SIG-M5 treated with dmso at 0.1 percent for 504 hours (cell line): ENCODE results near the gene FARP2.
"Not testable (repeated sequence)": the region's sequence is repeated elsewhere in the genome, so short reads cannot be mapped to it uniquely, and the experiment has no call there.

Source experiments
- DNase-seq: peaks from one replicate; lab custom pipeline; 2025; ENCODE audit not compliant: unreplicated experiment; lab: John Stamatoyannopoulos, UW

FARP2 gene

DNA sequence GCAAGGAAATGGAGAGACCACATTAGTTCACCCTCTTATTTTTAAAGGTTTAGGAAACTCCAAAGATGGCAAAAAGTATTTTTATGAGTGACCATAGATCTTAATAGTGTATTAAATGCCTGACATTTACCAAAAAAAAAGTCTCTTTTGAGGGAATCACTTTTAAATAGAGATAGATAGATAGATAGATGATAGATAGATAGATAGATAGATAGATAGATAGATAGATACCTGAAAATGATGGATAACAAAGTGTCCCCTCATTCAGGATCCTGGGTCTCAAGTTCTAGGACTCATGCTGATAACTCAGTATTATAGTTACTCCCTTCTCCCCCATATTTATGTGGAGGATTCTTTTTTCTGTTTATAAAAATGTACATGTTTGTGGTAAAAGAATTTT, 52.8 kb downstream of the FARP2 start:
- no peak for DNase-seq

DNA sequence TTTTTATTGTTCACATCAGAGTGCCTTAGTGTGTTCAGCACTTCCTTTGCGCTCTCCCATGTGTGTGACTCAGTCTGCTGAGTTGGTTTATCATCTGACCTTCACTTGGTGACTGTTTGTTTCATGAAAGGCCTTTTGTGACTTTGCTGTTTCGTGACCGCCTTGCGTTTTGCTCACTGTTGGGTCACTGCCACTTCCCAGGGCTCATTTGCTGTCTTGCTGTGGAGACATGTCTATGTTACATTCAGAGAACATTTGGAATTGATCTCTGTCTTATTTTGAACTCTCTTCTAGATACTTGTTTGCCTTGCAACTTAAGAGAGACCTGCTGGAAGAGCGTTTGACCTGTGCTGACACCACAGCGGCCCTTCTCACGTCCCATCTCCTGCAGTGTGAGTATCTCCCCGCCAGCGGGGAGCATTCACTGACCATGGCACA, 54.7 kb downstream of the FARP2 start:
- no peak for DNase-seq

DNA sequence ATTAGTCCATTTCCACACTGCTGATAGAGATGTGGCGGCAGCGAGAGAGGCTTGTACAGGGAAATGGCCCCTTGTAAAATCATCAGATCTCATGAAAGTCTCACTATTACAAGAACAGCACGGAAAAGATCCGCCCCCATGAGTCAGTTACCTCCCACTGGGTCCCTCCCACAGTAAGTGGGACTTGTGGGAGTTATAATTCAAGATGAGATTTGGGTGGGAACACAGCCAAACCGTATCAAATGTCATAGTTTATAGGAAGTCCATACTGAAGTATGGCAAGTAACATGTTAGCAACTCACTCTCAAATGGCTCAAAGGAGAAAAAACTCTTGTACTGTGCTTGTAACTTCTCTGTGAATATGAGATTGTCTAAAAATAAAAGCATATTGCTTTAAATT, 56.1 kb downstream of the FARP2 start:
- no peak for DNase-seq

DNA sequence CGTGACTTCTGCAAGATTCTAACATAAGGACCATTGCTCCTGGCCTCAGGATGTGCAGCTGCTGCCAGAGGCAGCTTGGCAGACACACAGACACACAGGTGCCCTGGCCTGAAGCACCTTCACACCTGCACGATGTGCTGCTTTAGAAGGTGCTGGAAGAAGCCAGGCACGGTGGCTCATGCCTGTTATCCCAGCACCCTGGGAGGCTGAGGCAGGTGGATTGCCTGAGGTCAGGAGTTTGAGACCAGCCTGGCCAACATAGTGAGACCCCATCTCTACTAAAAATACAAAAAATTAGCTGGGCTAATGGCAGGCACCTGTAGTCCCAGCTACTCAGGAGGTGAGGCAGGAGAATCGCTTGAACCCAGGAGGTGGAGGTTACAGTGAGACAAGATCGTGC, 57.4 kb downstream of the FARP2 start:
- not testable (repeated sequence) for DNase-seq

DNA sequence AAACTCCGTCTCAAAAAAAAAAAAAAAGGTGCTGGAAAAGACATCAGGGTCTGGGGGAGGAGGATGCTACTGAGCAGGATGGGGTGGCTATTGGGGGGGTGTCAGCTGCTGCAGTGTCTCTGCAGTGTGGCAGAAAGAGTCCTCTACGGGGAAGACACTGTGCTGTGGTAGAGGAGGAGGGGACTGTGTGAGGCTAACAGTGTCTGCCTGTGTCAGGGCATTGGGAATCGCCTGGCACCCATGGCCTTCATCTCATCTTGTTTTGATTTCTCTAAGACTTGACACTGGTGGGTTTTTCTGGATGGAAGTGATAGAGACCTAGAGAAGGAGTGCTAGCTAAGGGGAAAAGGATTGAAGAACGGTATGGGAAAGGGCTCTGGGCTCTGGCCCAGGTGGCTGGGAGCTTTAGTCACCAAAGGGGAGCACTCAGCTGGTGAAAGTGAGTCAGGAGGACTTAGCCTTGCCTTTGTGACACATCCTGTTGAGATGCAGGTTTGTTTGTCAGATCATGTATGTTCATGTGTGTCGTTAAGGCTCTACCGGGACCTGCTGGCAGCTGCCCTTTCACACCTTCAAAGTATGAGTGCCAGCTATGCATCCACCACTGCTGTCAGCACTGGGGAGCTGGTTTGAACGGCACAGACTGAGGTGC, 58.0 kb downstream of the FARP2 start:
- DNase-seq: no peak

DNA sequence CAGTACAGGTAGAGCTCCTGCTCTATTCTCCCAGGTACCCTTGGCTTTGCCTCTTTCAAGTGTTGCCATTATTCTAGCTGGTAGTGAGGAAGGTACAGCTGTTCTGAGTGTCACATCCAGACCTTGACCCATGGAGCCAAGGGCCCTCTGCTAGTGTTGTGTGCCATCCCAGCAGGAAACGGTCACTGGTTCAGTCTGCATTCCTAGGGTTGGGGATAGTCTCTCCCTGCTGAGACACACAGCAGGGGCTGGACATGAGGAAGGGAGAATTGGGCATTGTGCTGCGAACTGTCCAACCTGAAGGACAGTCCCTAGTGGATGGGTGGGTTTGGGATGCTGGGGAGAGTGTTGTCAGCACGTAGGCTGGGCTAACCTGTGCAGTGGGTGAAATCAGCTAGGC, 59.1 kb downstream of the FARP2 start:
- no peak for DNase-seq

DNA sequence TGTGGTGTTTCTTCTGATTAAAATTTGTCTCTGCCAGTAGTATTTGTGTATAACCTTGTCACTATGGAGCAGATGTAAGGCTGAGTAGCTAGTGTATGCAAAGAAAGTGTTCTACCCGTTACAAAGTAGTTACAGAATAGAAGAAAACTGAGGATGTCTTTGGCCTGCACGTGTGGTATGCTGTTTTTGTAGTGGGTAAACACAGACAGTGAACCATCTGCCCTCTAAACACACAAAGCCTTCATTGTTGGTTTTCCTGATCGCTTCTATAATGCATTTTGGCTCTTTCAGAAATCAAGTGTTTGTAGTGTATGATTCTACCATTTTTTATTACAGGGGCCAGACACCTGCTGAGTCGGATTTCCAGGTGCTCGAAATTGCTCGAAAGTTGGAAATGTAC, 61.5 kb downstream of the FARP2 start:
- DNase-seq: no peak

DNA sequence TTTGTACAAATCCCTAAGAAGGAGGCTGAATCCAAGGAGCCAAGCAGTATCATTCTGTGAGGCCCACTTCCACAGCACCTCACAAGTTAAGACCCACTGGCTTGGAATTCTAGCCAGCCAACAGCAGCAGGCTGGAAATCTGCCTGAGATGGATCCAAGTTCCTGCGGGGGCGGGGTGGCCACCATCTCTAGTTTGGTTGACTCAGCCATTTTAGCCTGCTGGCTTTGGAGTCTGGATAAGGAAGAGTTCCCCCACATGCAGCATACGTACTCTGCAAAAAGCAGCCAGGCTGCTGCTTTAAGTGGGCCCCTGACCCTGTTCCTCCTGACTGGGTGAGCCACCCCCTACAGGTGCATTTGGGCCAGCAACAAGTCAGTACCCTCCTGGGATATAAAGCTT, 65.2 kb downstream of the FARP2 start:
- no peak for DNase-seq

DNA sequence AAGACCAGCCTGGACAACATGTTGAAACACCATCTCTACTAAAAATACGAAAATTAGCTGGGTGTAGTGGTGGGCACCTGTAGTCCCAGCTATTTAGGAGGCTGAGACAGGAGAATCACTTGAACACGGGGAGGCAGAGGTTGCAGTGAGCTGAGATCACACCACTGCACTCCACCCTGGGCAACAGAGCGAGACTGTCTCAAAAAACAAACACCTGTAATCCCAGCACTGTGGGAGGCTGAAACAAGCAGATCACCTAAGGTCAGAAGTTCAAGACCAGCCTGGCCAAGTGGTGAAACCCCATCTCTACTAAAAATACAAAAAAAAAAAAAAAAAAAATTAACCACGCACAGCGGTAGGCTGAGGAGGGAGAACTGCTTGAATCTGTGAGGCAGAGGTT, 65.9 kb downstream of the FARP2 start:
- DNase-seq: not testable (repeated sequence)

DNA sequence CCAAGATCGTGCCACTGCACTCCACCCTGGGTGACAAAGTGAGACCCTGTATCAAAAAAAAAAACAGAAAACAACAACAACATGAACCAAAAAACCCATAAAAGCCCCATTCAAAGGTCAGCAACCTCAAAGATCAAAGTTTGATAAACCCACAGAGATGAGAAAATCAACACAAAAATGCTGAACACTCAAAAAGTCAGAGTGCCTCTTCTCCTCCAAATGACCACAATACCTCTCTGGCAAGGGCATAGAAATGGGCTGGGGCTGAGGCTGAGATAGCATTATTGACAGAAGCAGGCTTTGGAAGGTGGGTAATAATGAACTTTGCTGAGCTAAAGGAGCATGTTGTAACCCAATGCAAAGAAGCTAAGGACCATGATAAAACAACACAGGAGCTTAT, 66.3 kb downstream of the FARP2 start:
- DNase-seq: no peak

DNA sequence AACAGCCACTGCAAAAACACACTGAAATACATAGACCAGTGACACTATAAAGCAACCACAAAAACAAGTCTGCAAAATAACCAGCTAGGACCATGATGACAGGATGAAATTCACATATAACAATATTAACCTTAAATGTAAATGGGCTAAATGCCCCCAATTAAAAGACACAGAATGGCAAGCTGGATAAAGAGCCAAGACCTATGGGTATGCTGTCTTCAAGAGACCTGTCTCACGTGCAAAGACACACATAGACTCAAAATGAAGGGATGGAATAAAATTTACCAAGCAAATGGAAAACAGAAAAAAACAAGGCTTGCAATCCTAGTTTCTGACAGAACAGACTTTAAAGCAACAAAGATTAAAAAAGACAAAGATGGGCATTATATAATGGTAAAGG, 67.4 kb downstream of the FARP2 start:
- not testable (repeated sequence) for DNase-seq

DNA sequence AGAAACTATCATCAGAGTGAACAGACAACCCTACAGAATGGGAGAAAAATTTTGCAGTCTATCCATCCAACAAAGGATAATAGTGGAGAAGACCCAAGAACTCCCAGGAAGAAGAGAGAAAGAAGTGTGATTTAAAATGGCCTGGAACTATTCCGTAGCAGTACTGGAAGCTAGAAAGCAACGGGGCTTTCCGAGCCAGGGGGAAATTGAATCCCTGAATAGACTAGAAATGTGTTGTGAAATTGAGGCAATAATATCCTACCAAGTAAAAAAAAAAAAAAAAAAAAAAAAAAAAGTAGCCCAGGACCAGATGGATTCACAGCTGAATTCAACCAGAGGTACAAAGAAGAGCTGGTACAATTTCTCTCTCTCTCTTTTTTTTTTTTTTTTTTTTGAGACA, 69.3 kb downstream of the FARP2 start:
- DNase-seq: no peak

DNA sequence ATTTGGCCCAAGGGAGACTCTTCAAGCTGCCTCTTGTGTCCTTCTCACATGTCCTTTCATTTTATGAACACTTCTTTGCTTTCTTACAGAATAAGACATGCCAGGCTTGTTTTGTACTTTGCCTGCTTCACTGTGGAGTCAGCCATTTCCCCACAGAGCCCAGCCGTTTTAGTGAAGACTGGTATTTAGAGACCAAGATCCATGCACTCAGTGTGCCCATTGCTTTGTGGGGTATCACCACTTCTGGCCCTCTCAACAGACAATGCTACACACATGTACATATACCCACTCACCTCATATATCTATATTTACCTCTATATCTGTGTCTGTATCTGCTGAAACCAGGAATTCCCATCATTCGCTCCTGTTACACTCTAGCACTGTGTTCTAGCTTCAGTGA, 74.1 kb downstream of the FARP2 start:
- no peak for DNase-seq

DNA sequence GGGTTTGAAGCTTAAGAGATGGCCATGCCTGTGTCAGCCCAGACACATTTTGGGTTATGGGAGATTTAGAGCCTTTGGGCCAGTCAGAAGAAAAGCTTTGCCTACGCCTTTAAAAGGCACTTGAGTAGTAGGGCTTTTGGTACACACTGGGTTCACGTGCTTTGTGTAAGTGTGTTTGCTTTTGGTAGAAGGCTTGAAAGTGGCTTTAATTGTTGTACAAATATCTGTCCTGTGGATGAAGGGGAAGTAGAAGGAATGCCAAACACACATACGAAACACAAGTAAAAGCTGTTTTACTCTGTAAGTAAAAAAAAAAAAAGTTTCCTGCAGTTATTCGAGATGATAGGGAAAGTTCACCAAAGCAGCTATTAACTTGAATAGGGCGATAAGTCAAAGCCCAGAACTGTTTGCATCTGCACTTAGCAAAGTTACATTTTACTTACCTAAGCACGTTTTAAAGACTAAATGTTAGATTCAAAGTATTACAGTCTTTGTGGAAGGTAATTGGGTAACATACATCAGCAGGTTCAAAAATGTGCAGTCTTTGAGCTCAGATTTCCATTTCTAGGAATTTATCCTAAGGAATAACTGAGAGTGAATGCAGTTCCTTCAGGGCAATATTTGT, 76.9 kb downstream of the FARP2 start:
- DNase-seq: no peak

DNA sequence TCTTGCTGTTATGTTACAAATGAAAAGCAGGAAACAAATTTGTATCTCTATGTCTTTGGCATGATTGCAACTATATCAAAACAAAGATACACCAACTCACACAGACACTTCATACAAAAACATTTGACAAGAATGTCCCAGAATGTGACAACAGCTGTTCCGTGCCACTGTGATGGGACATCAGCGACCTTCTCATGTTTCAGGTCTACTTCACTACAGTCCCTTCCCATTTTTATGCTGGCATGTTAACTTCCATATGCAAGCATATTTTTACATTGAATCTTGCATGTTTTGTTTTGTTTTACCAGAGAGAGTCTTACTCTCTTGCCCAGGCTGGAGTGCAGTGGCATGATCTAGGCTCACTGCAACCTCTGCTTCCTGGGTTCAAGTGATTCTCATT, 81.1 kb downstream of the FARP2 start:
- DNase-seq: no peak

DNA sequence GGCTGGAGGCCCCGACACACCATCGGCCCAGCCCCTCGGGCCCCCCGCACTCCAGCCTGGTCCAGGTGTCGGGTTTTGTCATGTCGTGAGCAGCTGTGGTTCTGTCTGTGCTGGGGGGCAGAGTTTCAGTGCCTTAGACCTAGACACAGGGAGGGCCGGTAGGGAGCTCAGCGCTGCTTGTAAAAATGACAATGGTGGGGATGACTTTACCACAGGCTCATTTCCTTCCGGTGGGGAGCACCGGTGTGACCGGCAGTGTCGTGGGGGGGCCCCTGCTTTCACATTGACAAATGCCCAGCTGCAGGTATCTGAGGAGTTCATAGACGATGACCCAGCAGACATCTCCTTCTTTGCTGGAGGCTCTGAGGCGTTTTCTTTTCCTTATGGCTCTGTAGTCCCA, 85.4 kb downstream of the FARP2 start:
- DNase-seq: no peak

DNA sequence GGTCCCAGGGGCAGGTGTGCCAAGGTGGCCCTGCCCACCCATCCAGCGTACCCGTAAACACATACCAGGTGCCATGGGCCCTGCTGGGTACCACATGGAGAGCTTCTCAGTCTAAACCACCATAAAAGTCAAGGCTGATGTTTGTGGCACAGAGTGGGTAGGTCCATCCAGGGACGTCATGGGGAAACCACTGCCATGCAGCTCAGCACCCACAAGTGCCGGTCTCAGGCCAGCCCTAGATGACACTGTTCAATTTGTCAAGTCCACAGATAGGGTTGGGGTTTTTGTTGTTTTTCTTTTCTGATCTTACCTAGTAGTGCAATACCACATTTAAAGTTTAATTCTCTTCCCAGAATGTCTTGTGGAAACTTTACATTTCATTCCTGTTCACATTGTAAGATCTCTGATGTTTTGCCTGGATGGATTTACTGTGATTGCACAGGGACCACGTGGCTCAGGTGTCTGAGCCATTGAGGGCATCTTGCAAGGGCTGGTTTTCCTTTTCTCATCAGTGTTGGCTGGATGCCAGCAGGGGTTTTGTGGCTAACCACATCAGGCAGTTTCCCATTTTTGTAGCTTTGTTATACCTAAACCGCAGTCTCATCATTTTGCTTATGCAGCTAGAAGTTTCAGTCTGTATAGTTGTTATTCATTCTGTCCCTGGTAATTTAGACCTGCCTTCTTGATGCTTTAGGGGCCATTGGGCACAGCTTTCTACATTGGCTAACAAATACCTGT, 87.6 kb downstream of the FARP2 start:
- peak; percentile 85 for DNase-seq

DNA sequence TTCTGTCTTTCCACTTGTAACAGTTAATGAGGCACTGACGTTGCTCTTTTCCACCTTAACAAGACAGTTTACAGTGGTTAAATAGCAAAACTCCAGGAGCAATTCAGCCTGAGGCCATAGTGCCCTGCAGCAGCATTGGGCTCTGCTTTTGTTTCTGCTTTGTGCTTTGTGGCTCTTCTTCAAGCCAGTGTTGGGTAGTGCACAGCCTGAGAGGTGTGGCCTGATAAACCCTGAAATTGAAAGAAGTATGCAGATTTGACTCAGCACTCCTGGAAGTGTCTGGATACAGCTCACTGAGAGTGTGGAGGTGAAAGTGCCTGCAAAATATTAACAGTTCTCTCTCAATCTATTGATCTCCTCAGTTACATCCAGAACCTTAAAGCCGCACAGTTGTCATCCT, 89.3 kb downstream of the FARP2 start:
- no peak for DNase-seq

DNA sequence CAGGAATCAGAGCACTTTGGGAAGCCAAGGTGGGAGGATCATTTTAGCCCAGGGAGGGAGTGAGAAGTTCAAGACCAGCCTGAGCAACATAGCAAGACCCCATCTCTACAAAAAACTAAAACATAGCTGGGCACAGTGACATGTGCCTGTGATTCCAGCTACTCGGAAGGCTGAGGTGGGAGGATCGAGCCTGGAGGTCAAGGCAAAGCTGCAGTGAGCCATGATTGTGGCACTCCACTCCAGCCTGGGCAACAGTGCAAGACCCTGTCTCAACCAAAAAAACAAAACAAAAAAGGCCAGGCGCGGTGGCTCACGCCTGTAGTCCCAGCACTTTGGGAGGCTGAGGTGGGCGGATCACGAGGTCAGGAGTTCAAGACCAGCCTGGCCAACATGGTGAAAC, 94.0 kb downstream of the FARP2 start:
- DNase-seq: not testable (repeated sequence)

DNA sequence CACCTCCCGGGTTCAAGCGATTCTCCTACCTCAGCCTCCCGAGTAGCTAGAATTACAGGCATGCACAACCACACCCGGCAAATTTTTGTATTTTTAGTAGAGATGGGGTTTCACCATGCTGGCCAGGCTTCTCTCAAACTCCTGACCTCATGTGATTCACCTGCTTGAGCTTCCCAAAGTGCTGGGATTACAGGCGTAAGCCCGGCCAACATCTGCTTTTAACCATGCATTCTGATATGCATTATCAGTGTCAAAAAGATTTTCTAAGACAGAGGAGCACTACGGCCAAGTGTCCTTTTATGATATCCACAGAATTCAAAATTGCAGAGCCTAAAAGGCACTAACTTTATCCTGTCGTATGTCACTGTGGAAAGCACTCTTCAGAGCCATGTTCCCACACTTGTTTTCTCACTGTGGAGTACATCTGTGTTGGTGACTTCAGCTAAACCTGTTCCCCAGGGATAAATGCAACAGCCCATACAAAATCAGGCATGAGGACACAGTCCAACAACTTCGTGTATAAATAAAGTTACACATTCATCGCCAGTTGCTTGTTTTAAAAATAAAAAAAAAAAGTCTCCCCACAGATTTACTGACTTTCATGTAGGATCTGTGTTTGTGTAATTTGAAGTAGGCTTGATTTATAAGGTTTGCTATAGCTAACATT, 95.9 kb downstream of the FARP2 start:
- DNase-seq: no peak

DNA sequence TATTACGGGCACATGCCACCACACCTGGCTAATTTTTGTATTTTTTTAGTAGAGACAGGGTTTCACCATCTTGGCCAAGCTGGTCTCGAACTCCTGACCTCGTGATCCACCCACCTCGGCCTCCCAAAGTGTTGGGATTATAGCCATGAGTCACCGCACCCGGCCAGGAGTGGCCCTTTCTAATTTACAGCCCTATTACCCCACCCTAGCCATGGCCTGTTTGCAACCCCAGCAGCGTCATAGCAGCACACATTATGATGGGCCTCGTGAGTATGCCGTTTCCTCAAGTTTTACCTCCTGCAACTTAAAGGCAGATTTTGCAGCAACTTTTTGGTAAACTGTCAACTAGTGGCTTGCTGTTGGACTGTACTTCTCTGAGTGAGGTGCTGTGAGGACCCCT, 97.8 kb downstream of the FARP2 start:
- DNase-seq: not testable (repeated sequence)
